Activated CD4-positive, alpha-beta T cell treated with anti-CD3 and anti-CD28 coated beads, Interleukin-10, Interleukin-2, amounts not matched to agents 100 ng/mL and 50 ng/mL, durations not matched to agents 16 hours and 8 hours (primary cell): ENCODE measurements around the gene CDH24.

Experiments
- DNase-seq: peaks from one replicate; pipeline ENCODE4 v3.0.0-alpha.2; 2020

CDH24 gene

GRCh38 chr14:23043145-23043544, 14.2 kb downstream of the CDH24 start:
- DNase-seq = no peak

- no peak for DNase-seq
Observed at GRCh38 chr14:23042162-23042965, 15.0 kb downstream of the CDH24 start, which contains the start of gene PSMB11. Gene PSMB11 (plus strand): TSS chr14:23042212. CDS start chr14:23042226, 14 bp downstream.

GRCh38 chr14:23041729-23042128, 15.6 kb downstream of the CDH24 start:
- no peak for DNase-seq

GRCh38 chr14:23040100-23040499, 17.2 kb downstream of the CDH24 start:
- DNase-seq = no peak

- no peak for DNase-seq
Observed at GRCh38 chr14:23035303-23036144, 21.8 kb downstream of the CDH24 start.

DNA sequence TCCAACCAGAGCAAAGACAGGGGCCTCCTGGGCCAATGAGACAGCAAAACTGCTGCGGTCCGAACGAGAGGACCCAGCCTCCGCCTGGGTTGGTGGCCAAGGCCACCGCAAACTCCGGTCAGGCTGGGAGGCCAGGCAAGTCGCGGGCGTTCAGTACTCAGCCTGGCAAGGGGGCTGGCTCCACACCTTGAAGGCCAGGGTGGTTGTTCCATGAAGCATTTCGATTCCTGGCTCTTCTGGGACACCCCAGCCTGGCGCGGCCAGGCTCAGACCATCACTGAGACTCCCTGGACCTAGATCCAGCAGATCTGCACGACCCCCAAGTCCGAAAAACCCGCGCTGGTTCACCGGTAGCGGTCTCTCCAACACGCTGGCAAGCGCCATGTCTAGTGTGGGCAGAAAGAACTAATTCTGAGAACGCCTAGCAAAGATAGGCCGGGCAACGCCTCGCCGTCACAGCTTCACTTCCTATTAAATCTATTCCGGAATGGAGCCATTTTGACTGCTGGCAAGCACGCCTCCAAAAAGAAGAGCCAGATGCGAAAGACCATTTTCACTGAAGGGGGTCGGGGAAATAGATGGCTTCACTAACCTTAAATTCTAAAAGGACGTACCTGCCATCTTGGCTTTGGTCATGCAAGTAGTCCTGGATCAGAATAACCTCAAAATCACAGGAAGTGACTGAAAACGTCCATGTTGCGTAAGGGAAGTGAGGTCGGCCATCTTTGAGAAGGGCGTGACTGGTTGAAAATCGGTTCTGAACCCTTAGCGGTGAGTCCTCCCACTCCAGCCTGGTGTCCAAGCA, 22.6 kb downstream of the CDH24 start, which contains the start of gene PSMB5:
TSS of gene PSMB5 (minus strand) at position 403 of the 805 bp plus-strand sequence. CDS start at position 384, 19 bp downstream.
- DNase-seq = peak; percentile 96

GRCh38 chr14:23033801-23034497, 23.4 kb downstream of the CDH24 start:
- DNase-seq = no peak

GRCh38 chr14:23033251-23033727, 24.0 kb downstream of the CDH24 start:
- no peak for DNase-seq

DNA sequence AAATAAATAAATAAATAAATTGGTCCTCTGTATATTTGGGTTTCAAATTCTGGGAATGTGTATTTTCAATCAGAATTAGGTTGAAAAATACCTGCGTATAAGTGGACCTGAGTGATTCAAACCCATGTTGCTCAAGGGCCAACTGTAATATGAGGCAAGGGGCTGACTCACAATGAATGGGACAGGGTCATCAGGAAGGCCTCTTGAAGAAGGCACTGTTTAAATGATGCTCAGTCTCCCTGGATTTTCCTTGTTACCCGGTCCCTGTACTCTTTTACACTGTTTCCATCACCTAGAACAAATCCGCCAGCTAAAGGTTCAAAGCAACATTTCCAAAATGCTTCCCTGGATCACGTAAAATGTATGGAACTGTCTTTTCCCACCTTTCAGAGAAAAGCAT, 26.4 kb downstream of the CDH24 start:
- no peak for DNase-seq

DNA sequence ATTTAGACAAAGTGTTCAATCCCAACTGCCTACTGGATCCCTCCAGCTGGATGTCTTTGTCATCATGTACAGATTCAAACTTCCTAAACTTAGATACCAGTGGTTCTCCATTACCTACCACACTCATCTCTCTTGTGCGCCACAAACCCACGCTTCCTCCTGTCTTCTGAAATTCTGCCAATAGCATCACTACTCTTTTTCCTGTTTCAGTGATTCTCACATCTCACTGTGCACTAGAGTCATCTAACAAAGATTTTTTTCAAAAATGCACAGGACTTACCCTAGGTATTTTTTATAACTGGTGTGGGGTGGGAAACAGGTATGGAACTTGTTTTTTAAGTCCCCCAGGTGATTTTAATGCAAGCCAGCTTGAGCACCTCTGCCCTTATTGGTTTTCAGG, 28.5 kb downstream of the CDH24 start:
- DNase-seq = peak; percentile 52

DNA sequence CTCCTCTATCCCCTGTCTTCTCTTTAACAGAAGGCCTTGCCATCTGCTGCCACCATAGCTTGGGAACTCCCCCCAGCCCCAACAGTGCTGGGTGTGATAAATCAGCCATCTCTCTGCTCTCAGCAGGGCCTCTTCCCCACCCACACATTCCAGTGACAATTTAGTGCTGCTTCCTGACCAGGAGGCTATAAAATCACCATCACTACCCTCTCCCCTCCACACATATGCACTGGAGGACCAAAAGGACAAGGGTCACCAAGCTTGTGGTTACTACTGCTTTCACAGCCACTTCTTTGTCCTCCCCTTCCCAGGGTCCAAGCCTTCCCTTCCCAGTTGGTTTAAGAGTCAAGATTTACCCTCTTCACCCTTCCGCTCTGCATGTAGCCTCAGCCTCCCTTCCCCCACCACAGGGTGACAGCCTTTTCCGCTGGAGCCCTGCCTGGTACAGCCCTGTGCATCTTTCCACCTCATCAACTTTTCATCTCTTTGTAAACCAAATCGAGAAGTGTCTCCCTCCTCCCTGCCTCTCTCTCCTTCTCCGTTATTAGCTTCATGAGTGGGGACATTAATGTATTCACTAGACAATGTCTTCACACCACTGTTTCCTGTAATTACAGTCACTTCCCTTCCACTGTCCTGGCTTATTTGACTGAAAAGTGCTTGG, 32.0 kb downstream of the CDH24 start:
- DNase-seq = no peak

GRCh38 chr14:23024612-23025075, 32.7 kb downstream of the CDH24 start:
- DNase-seq = no peak

DNA sequence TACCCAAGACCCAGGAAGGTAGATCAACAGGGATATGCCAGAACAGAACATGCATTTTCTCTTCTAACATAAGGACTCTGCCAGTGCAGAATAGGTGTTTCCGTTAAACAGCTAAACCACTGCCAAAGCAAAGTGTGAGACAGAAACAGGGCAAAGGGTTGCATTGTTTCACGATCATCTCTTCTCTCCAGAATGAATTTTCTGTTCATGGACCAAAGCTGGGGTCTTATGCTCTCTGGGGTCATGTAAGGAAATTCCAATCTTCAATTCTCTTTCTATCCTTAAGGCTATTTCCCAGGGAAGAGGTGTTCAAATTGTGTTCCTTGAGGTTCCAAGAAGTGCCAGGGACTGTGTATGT, 33.5 kb downstream of the CDH24 start:
- no peak for DNase-seq

GRCh38 chr14:23023022-23023794, 34.1 kb downstream of the CDH24 start:
- no peak for DNase-seq

GRCh38 chr14:23021889-23022442, 35.4 kb downstream of the CDH24 start:
- no peak for DNase-seq

GRCh38 chr14:23021434-23021833, 35.9 kb downstream of the CDH24 start:
- DNase-seq = no peak

GRCh38 chr14:23020143-23021128, 36.9 kb downstream of the CDH24 start:
- DNase-seq = no peak

DNA sequence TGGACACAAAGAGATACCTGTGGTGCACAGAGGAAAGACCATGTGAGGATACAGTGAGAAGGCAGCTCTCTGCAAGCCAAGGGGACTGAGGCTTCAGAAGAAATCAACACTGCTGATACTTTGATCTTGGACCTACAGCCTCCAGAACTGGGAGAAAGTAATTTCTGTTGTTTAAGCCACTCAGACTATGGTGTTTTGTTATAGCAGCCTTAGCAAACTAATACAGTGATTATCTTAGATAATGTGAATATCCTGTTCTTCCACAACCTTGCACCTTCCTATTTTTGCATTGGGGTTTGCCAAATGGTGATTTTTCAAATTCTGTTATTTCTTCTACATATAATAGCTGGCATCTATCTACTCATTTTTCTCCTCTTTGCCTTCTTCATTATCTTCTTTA, 39.2 kb downstream of the CDH24 start:
- no peak for DNase-seq

DNA sequence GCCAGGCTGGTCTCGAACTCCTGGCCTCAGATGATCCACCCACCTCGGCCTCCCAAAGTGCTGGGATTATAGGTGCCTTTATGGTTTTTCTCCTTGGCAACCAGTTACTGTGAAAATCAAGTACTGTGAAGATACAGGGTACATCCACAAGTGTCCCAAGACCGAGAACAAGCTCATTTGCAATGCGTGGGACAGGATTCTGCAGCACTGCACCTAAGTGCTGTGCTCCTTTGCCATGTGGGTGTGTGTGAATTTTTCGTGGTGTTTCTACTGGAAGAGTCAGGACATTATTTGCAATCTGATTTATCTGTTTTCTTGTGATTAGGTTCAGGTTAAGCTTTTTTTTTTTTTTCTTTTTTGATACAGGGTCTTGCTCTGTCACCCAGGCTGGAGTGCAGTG, 40.2 kb downstream of the CDH24 start:
- no peak for DNase-seq
